Effector memory CD8-positive, alpha-beta T cell (primary cell): ENCODE results near the gene CLEC4D.
"Not testable (repeated sequence)": the region's sequence is repeated elsewhere in the genome, so short reads cannot be mapped to it uniquely, and the experiment has no call there.

Source experiments
- ATAC-seq: fragments of 150-1000 bp; cut with Tn5 transposase; replicated peaks from 2 replicates; pipeline ENCODE4 v1.10.0; 2021; ENCODE audit warnings: mild to moderate bottlenecking, moderate library complexity
- DNase-seq, 3 experiments: peaks; one replicate each; pipeline ENCODE4 v3.0.0; 2021
- H3K27ac Mint-ChIP-seq, 2 donors: one replicate each; pipeline ENCODE4 v1.8.0; 2022; ENCODE audit warnings: mild to moderate bottlenecking in 2 of 2, mixed read lengths in 2 of 2, moderate library complexity in 2 of 2
- H3K27me3 Mint-ChIP-seq, 2 donors: one replicate each; pipeline ENCODE4 v1.8.0; 2022; ENCODE audit warnings: mixed read lengths in 2 of 2
- H3K36me3 Mint-ChIP-seq: one replicate; pipeline ENCODE4 v1.8.0; 2022; ENCODE audit warnings: mild to moderate bottlenecking, moderate library complexity, mixed read lengths; ENCODE audit not compliant: insufficient read depth
- H3K4me1 Mint-ChIP-seq, 2 donors: one replicate each; pipeline ENCODE4 v1.8.0; 2022; ENCODE audit warnings: low read depth in 2 of 2, mixed read lengths in 2 of 2
- H3K4me3 Mint-ChIP-seq, 2 donors: one replicate each; pipeline ENCODE4 v1.8.0; 2022; ENCODE audit warnings: mild to moderate bottlenecking in 2 of 2, mixed read lengths in 2 of 2, moderate library complexity in 2 of 2
- H3K9me3 Mint-ChIP-seq, 2 donors: one replicate each; pipeline ENCODE4 v1.8.0; 2022; ENCODE audit warnings: mixed read lengths in 2 of 2

The CLEC4D gene

GRCh38 chr12:8547645-8548044 is 34.3 kb downstream of the CLEC4D start:
- H3K4me3 Mint-ChIP-seq, result no peak overlapping the region
- H3K9me3 Mint-ChIP-seq, result no peaks in the 10 kb centered on the region
- no peaks in the 10 kb centered on the region for H3K36me3 Mint-ChIP-seq
- DNase-seq, result no peak
- no peak overlapping the region for H3K27ac Mint-ChIP-seq
- H3K4me1 Mint-ChIP-seq, result no peaks in the 10 kb centered on the region
- no peak for ATAC-seq
- peaks cover 0 to 5% of the 10 kb centered on the region in 2 donors for H3K27me3 Mint-ChIP-seq

DNA sequence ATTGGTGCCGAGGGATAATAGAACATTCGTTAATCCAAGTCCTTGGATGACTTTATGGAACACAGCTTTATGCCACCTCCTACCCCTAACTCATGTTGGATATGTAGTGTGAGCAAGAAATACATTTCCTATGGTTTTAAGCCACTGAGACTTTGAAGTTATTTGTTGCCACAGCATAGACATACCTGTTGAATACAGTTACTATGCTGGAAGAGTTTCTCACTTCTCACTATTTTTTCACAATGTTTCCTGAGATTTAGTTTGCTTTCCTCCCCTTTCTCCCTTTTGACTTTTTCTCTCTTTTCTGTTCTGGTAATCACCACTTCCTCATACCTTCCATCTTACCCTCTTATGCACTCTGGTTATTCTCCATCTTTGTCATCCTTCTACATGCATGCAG is 34.9 kb downstream of the CLEC4D start:
- DNase-seq, result no peak
- Mint-ChIP-seq H3K27ac (no peak overlapping the region), H3K27me3 (peaks cover 0 to 5% of the 10 kb centered on the region in 2 donors), H3K36me3 (no peaks in the 10 kb centered on the region), H3K4me3 (no peak overlapping the region), H3K9me3 (no peaks in the 10 kb centered on the region), H3K4me1 (no peaks in the 10 kb centered on the region)
- no peak for ATAC-seq

GRCh38 chr12:8549381-8549780 is 36.1 kb downstream of the CLEC4D start:
- H3K27me3 Mint-ChIP-seq, result peaks cover 0 to 5% of the 10 kb centered on the region in 2 donors
- ATAC-seq (no peak), DNase-seq (no peak)
- no peaks in the 10 kb centered on the region for H3K9me3 Mint-ChIP-seq
- H3K4me1 Mint-ChIP-seq, result no peaks in the 10 kb centered on the region
- no peaks in the 10 kb centered on the region for H3K36me3 Mint-ChIP-seq
- H3K4me3 Mint-ChIP-seq, result no peak overlapping the region
- H3K27ac Mint-ChIP-seq, result no peak overlapping the region

- Mint-ChIP-seq H3K4me1 (no peaks in the 10 kb centered on the region), H3K9me3 (no peaks in the 10 kb centered on the region), H3K36me3 (no peaks in the 10 kb centered on the region), H3K4me3 (no peak overlapping the region), H3K27ac (no peak overlapping the region), H3K27me3 (no peaks in the 10 kb centered on the region)
- ATAC-seq, result no peak
- DNase-seq, result no peak
Measured at GRCh38 chr12:8553088-8553627, 39.9 kb downstream of the CLEC4D start.

DNA sequence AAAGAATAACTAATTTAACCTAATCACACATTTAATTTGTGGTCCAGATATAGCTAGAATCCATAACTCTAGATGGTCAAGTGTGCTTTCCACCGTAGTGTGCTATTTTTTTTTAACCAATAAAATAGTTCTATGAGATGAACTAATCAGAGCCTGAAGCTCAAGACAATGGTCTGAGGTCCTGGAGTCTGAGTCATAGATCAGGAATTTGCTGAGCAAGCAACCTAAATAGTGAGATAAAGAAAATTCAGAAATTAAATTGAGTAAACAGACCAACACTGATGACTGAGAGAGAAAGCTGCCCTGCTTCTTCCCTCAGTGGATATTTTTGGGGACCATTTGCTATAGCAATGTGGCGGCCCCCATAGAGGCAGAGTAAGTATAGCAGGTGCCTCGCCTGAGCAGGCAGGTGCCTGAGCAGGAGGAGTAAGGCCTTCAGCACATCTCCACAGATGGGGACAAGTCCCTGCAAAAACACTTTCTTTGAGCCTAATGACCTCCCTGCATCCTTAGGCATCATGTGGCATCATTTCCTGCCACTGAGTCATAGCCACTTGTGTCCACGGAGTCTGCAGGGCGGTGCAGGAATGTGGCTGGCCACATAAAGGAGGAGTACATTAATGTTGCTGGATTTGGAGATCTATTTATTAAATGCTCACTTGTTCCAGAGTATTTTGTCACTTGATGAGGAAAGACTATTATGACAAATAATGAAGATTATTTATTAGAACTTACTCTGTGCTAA is 41.3 kb downstream of the CLEC4D start:
- Mint-ChIP-seq H3K4me3 (no peak overlapping the region), H3K27me3 (peaks cover 0 to 6% of the 10 kb centered on the region in 2 donors), H3K4me1 (no peaks in the 10 kb centered on the region), H3K36me3 (no peaks in the 10 kb centered on the region), H3K9me3 (no peaks in the 10 kb centered on the region), H3K27ac (no peak overlapping the region)
- no peak for ATAC-seq
- DNase-seq, result no peak

DNA sequence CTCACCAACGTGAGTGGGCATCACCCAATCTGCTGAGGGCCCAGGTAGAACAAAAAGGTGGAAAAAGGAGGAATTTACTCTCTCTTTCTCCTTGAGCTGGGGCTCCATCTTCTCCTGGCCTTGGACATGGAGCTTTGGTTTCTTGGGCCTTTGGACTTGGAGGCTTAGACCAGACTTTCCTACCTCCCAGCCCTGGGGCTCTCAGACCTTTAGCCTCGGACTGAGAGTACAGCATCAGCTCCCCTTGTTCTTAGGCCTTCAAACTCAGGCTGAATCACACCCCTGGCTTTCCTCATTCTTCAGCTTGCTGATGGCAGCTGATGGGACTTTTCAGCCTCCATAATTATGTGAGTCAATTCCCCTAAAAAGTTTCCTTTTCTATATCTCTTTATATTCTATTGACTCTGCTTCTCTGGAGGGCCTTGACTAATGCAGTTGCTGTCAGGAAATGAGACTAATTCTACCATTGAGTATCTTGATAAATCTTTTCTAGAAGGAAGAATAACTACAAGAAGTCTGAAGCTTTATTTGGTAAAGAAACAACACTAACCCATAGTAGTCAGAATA is 43.3 kb downstream of the CLEC4D start:
- H3K27me3 Mint-ChIP-seq, result peaks cover 15 to 23% of the 10 kb centered on the region in 2 donors
- H3K9me3 Mint-ChIP-seq, result no peaks in the 10 kb centered on the region
- no peaks in the 10 kb centered on the region for H3K4me1 Mint-ChIP-seq
- no peak overlapping the region for H3K27ac Mint-ChIP-seq
- H3K4me3 Mint-ChIP-seq, result no peak overlapping the region
- DNase-seq (no peak), ATAC-seq (no peak)
- no peaks in the 10 kb centered on the region for H3K36me3 Mint-ChIP-seq

GRCh38 chr12:8559676-8560075 is 46.4 kb downstream of the CLEC4D start:
- no peak overlapping the region for H3K4me3 Mint-ChIP-seq

DNA sequence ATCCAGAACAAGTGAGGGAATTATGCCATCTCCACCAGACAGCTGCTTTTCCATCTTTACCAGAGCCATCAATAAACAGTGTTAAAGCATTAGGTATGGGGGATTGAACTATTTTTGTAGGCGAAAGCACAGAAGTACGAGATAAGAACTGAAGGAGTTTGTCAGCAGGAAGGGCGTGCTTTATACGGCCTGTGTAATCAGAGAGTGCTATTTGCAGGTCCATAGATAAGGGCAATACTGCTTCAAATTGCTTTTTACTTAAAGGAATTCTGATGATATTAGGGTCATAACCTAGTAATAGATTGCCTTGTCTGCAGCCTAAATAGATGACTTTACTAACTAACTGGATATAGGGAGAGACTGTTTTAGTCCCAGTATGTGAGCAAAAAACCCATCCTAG is 47.7 kb downstream of the CLEC4D start:
- no peak for ATAC-seq
- Mint-ChIP-seq H3K4me1 (no peaks in the 10 kb centered on the region), H3K36me3 (peaks cover 5% of the 10 kb centered on the region), H3K9me3 (peaks cover 2 to 16% of the 10 kb centered on the region in 2 donors), H3K27ac (no peak overlapping the region), H3K27me3 (peaks cover 15 to 31% of the 10 kb centered on the region in 2 donors), H3K4me3 (no peak overlapping the region)
- DNase-seq, result no peak

More at GRCh38 chr12:8559676-8560075, 46.4 kb downstream of the CLEC4D start:
- Mint-ChIP-seq H3K27me3 (peaks cover 15 to 31% of the 10 kb centered on the region in 2 donors), H3K4me1 (no peaks in the 10 kb centered on the region), H3K9me3 (peaks cover 2 to 16% of the 10 kb centered on the region in 2 donors), H3K36me3 (peaks cover 5% of the 10 kb centered on the region), H3K27ac (no peak overlapping the region)
- DNase-seq (no peak), ATAC-seq (no peak)

DNA sequence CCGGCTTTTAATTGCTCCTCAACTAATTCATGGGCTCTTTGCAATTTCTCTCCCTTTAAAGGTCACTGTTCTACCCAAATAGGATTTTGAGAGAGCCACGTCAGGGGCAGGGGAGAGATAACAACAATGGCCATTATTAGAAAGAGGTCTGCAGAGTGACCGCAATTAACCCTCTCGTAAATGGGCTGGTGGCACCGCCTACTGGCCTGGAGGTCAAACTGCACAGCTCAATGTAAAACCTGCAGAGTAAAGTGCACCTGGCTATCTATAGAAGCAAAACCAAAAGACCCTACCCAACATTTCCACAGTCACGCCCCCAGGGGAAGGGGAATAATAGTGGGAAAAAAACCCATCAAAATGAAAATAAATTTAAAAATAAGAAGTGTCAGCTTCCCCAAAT is 49.0 kb downstream of the CLEC4D start:
- H3K4me1 Mint-ChIP-seq, result no peaks in the 10 kb centered on the region
- H3K9me3 Mint-ChIP-seq, result peaks cover 2 to 16% of the 10 kb centered on the region in 2 donors
- no peak overlapping the region for H3K27ac Mint-ChIP-seq
- no peak for DNase-seq
- H3K4me3 Mint-ChIP-seq, result no peak overlapping the region
- peaks cover 15 to 31% of the 10 kb centered on the region in 2 donors for H3K27me3 Mint-ChIP-seq
- peaks cover 5% of the 10 kb centered on the region for H3K36me3 Mint-ChIP-seq
- ATAC-seq, result no peak

GRCh38 chr12:8563356-8563755 is 50.1 kb downstream of the CLEC4D start:
- no peak overlapping the region for H3K4me3 Mint-ChIP-seq
- no peak overlapping the region for H3K27ac Mint-ChIP-seq
- no peak for ATAC-seq
- no peaks in the 10 kb centered on the region for H3K4me1 Mint-ChIP-seq
- DNase-seq, result no peak
- peaks cover 5% of the 10 kb centered on the region for H3K36me3 Mint-ChIP-seq
- peaks cover 2 to 16% of the 10 kb centered on the region in 2 donors for H3K9me3 Mint-ChIP-seq
- H3K27me3 Mint-ChIP-seq, result peaks cover 15 to 31% of the 10 kb centered on the region in 2 donors

DNA sequence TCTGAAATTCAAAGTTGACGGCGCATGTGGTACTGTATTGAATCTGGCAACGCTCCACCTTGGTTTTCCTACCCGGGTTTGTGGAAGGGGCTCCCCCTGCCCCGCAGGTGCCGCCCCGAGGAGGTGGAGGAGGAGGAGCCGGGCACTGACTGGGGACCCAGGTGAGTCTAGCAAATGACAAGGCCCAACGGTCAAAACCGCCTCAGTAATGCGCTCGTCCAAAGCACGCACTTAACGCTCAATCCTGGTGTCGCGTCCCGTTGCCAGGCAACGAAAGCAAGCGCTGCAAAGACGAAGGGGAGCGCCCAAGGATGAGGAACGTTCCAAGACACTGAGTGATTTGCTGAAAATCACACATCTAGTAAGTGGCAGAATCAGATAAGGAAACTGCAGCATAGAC is 51.4 kb downstream of the CLEC4D start:
- DNase-seq (no peak), ATAC-seq (no peak)

GRCh38 chr12:8566052-8566451 is 52.7 kb downstream of the CLEC4D start:
- H3K36me3 Mint-ChIP-seq, H3K27ac Mint-ChIP-seq, H3K4me3 Mint-ChIP-seq, ATAC-seq, DNase-seq, H3K4me1 Mint-ChIP-seq: not testable (repeated sequence)
- Mint-ChIP-seq H3K9me3 (peaks cover 2 to 16% of the 10 kb centered on the region in 2 donors), H3K27me3 (peaks cover 4 to 11% of the 10 kb centered on the region in 2 donors)

More for the DNA sequence above, 51.4 kb downstream of the CLEC4D start:
- H3K4me1 Mint-ChIP-seq, result no peaks in the 10 kb centered on the region
- H3K27ac Mint-ChIP-seq, result no peak overlapping the region
- no peak overlapping the region for H3K4me3 Mint-ChIP-seq
- peaks cover 2 to 16% of the 10 kb centered on the region in 2 donors for H3K9me3 Mint-ChIP-seq
- H3K36me3 Mint-ChIP-seq, result peaks cover 5% of the 10 kb centered on the region
- peaks cover 15 to 24% of the 10 kb centered on the region in 2 donors for H3K27me3 Mint-ChIP-seq

DNA sequence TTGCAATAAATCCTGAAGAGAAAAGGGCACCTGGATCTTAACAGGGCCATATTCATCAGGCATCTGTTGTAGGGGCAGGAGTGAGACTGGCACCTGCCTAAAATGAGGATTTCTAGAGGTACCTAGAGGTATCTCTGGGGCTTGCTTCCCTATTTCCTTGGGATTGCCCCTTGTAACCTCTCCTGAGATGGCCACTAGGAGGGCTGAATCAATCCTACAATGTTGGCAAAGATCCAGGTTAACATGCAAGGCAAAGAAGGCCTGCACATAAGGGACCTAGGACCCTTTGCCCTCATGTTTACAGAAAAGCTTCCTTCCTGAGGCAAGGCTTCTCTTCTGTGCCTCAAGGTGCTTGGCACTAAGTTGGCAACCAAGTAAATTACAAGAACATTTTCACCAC is 53.2 kb downstream of the CLEC4D start:
- no peak overlapping the region for H3K27ac Mint-ChIP-seq
- DNase-seq, result no peak

More for the DNA sequence above, 53.2 kb downstream of the CLEC4D start:
- peaks cover 0 to 8% of the 10 kb centered on the region in 2 donors for H3K27me3 Mint-ChIP-seq
- peaks cover 2 to 16% of the 10 kb centered on the region in 2 donors for H3K9me3 Mint-ChIP-seq
- H3K4me1 Mint-ChIP-seq, result no peaks in the 10 kb centered on the region
- no peak overlapping the region for H3K4me3 Mint-ChIP-seq
- peaks cover 5% of the 10 kb centered on the region for H3K36me3 Mint-ChIP-seq
- no peak for ATAC-seq
